Measurements from ENCODE around the gene LIPF.
"Not testable (repeated sequence)": the region's sequence is repeated elsewhere in the genome, so short reads cannot be mapped to it uniquely, and the experiment has no call there.

The LIPF gene

DNA sequence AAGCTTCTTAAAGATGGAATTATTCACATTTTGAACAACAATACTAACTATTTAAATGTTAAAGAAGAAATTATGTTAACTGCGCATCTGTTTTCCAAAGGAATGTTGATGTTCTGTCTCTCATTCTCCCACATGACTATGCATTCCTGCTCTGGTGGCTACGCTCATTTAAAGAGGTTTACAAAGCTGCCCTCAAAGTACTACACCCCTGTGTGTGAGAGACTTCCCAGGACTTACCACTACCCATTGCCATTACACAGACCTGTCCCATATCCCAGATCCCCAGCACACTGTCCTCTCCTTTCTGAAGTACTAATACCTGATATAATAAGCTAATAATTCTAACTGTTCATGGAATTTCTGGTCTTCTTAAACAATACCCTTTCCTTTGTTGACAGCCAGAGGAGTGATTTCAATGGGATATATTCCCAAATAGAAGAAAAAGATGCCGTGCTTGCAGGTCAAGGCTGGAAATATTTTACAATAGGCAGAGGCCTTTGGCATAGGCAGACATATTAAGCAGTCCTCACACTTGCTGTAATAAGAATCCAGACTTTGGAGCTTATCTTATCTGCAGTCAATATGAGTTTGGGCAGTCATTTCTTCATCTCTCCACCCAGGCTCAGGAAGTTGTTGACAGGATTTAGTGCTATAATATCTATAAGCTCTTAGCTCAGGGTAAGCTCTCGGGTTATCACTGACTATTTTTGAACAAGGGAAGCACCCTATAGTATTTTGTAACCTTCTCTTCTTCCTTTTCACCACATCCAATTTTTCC is 12.2 kb downstream of the LIPF start:
- no peak for DNase-seq (ENCODE audit: low spot score)

DNA sequence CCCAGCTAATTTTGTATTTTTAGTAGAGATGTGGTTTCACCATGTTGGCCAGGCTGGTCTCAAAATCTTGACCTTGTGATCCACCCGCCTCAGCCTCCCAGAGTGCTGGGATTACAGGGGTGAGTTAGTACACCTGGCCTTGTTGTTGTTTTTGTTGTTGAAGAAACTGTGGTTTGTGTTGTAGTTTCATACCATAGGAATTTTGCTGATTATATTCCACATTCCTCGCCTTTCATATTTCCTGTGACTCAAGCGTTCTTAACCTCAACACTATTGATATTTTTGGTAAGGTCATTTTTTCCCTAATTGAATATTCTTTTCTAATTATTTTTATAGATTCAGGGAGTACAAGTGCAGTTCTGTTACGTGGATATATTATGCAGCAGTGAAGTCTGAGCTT is 16.7 kb downstream of the LIPF start:
- no peak for DNase-seq (ENCODE audit: low spot score)

DNA sequence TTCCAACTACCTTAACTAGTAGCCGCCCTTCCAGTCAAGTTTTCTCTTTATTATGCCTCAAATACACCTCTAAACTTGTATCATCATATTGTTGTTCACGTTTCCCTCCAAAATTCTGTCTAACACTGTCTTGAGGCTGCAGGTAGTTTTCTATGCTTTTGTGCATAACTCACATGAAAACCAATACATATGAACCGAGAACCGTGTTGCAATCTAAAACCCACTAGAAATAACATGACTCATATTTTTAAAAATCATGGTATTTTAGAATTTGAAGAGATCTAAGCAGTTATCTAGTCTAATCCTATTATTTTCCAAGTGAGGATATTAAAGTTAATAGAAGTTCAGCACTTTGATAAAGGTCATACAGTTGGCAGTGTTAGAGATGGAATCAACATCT is 18.2 kb downstream of the LIPF start:
- no peak for DNase-seq (ENCODE audit: low spot score)

DNA sequence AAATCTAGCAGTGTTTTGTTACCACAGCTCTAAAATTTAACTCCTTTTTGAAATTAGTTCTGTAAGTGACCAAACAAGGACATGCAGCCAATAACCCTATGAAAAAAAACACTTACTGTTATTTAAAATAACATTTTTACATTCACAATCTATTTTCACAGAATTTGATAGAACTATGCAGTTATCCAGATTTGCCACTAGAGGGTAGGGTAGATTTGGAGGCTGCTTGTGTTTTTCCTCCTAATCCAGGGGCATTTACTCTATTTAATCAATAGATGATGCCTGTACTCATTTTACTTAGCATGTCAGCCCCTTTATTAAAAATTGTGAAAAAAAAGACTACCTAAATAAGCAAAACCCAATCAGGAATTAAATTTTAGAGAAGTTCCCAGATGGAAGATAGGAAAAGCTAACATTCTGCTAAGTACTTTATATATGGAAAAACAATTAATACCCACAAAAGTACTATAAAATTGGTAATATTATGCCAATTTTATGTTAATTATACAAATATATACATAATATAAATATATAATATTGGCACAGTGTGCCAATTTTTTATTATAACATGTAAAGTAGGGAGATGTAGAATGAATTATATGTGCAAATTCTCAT is 23.7 kb downstream of the LIPF start:
- DNase-seq (ENCODE audit: low spot score) = peak; percentile 49

DNA sequence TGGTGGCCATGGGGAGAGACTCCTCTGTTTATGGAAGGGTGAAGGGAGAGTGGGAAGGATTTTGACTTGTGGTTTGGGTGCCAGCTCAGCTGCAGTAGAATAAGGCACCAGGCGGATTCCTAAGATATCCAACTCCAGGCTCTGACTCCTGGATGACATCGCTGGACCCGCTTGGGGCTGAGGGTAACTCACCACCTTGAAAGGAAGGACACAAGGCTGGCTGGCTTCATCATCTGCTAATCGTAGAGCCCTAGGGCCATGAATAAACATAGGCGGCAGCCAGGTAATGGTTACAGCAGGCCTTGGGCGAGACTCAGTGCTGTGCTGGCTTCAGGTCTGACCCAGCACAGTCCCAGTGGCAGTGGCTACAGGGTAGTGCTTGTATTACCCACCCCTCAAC is 25.1 kb downstream of the LIPF start:
- DNase-seq (ENCODE audit: low spot score) = no peak

DNA sequence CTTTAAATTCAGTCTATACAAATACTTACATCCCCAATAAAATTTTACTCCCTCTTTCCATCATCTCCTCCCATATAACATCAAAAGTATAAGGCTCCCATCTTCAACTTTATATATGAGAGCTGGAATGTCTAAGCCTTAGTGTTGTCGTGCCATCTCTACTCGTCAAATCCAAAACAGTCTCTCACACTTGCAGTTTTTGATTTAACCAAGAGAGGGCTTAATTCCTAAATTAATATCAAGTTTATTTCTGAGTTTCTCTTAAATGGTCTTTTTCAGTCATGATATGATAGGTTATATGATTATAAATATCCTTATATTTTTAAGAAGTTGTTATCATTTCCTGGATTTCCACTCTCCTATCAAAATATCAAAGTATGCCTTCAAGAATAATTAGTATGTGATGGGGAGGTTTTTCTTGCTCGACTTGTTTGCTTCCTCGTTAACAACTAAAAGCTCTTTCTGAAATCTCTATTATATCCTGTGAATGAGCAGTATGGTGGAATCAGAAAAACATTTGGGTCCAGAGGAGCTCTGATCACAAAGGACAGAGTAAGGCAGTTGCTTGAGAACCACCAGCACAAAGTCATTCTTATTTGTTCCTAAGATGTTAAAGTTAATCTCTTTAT is 29.3 kb downstream of the LIPF start:
- DNase-seq (ENCODE audit: low spot score) = no peak

DNA sequence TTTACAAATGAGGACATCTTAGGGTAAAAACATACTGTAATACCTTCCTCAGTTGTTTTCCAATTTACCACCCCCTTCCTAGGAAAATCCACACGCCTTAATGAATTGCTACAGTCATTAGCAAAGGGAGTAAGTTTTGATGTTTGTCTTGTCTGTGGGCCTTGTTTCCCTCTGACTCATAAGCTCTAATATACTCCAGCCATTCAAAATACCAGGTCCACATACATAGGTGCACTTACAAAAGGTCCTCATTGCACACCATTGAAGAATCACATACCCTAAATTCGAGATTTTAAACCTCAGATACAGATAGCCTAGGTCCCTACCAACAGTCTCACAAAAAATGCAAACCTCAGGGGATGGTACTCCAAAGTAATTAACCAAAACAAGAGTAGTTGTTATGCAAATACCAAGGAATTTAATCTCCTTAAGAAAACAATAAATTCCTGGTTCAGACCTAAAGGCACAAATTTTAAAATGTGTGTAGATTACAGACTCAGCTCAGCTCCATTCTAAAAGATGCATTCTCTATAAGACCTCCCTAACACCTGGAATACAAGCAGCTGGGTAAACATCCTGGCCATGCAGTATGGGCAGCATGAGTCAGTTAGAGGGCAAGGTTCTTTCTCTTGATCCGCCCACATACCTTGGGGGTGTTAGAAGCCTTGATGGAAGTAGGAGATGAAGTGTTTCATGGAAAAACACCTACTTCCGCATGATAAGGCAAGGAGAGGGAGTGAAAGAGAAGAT is 38.8 kb downstream of the LIPF start:
- peak; percentile 95 for DNase-seq (ENCODE audit: low spot score)

DNA sequence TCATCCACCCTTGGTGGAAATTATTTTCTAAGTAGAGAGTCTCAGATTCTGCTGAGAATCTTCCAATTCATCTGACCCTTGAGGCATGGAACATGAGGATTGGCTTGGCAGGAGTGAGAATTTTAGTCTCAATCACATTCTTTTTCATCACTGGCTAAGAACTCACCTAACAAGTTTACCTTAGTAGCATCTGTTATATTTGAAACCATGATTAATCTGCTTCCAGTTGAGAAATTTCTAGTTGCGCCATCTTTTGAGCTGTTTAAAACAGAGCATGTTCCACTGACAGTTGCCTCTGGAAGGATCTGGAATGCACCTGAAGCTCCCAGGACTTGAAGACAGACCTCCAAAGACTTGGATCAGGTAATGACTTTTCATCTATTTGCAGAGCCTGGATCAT is 41.7 kb downstream of the LIPF start, which contains the start of gene LIPK:
Gene LIPK, plus strand, starts transcription at position 292 of the 400 bp plus-strand sequence. CDS start 18,295 bp downstream, outside the sequence.
- no peak for DNase-seq (ENCODE audit: low spot score)

DNA sequence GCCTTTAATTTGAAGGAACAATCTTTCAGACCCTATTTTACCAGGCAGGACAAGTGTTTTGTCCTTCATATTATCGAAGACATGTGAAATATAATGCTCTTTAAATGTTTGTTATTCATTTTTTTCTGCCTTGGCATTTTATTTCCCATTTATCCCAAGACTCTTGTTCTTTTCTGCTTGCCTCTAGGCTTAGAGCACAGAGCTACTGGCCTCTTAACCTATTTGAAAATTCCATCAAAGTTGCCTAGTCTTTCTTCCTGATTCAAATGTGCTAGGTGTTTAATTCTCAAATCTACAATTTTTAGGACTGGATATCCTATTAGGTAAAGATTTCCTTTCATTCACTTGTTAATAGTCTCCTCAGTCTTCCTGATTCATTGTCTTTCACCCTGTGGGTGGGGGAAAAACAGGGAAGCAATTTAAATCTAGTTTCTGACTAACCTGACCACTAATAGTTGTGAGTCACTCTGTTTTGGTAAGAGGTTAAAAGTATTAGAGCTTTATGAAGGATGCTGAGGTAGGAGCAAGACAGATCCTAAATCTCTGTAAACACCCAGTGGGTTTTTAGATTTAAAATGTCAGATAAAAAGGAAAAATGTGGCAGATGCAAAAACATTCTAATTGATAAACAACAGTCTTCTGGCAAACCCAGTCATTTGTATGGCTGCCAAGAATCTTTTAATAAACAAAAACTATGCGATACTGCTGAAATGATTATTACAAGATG is 43.4 kb downstream of the LIPF start:
- DNase-seq (ENCODE audit: low spot score) = peak; percentile 85

DNA sequence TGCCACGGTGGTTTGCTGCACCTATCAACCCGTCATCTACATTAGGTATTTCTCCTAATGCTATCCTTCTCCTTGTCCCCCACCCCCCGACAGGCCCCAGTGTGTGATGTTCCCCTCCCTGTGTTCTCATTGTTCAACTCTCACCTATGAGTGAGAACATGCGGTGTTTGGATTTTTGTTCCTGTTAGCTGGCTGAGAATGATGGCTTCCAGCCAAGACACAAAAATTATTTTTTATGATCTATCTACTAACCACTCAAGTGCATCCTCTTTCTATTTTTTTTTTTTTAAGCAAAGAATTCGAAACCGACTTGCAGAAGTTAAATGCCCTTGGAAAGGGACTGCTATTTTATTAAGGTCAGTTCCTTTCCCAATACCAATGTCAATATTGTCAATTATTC is 45.1 kb downstream of the LIPF start:
- not testable (repeated sequence) for DNase-seq (ENCODE audit: low spot score)

DNA sequence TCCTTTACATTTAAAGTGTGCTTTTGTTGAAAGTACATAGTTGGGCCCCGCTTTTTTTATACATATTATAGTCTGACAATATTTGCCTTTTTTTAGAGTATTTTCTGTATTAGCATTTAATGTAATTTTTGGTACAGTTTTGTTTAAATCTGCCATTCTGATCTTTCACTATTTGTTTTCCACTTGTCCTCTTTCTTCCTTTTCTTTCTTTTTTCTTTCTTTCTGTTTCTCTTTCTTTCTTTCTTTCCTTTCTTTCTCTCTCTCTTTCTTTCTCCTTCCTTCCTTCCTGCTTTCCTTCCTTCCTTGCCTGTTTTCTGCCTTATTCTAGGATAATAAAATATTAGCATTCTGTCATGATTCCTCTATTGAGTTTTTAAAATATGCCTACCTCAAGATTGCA is 51.3 kb downstream of the LIPF start:
- no peak for DNase-seq (ENCODE audit: low spot score)

DNA sequence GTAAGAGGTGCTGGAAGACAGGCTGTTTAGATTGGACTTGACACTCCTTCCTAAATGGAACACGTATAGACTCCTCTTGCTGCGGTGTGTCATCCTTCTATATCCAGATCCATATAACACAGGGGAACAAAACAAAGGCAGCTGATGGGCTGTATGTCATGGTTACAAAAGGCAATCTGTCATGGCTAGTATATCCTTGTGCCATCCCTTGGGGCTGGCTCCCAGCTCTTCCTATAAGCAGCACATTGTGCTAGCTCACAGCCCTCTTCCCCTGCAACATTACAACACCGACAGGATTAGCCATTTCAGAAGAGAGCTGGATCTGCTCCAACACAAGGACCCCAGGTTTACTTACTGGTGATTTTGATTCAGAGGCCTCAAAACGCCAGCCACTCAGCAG is 57.1 kb downstream of the LIPF start:
- DNase-seq (ENCODE audit: low spot score) = no peak

DNA sequence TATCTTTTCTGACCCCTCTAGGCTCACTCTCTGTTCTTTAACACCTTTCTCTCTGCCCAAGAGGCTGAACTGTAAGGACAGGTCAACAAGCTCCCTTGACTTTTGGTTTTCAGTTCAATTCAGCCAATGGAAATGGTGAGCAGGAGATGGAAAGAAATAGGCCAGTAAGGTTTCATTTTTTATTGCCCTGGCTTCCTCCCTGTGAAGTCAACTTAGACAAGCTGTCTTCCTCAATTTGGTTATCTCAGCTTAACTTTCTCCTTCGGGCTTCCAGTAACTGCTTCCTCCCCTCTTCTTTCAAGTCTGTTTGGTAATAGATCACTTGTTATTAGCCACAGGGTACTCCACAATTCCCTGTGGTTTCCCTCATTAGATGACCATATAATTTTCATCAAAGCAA is 61.6 kb downstream of the LIPF start:
- no peak for DNase-seq (ENCODE audit: low spot score)

DNA sequence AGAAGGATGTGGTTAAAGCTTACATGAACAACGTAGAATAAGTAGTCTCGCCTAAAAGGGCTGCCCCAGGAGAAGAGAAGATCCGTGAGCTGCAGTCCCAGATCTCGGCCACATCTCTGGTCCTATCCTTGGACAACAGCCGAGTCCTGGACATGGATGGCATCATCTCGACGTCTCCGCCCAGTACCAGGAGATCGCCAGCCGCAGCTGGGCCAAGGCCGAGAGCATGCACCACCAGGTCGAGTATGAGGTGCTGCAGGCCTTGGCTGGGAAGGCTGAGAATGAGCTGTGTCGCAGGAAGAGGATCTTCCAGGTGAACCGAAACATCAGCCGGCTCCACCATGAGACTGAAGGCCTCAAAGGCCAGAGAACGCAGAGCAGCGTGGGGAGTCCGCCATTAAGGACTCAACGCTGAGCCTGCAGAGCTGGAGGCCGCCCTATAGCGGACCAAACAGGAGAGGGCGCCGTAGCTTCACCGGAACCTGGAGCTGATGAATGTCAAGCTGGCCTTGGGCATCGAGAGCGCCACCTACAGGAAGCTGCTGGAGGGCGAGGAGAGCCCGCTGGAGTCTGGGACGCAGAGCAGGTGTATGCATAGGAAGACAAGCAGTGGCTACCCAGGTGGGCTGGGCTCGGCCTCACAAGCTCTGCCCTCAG is 64.0 kb downstream of the LIPF start:
- no peak for DNase-seq (ENCODE audit: low spot score)
